Upper lobe of right lung (tissue), 1 donor: ENCODE measurements around the gene TBX19. TPM values are rescaled to one million over a fixed set of nuclear protein-coding genes. Genes with fewer than 3 reads are reported as not detected.

Experiments used
- ATAC-seq: fragments of 200-7000 bp; cut with Tn5 transposase; one replicate; pipeline ENCODE4 v1.9.1; 2020; ENCODE audit warnings: mild to moderate bottlenecking, moderate library complexity
- DNase-seq: peaks from one replicate; pipeline ENCODE4 v3.0.0-alpha.2; 2020
- H3K27ac ChIP-seq: fragments of 200-600 bp; one replicate; pipeline ENCODE4 v1.8.0; 2022
- H3K27me3 ChIP-seq: fragments of 200-600 bp; one replicate; pipeline ENCODE4 v1.8.0; 2022; ENCODE audit warnings: mild to moderate bottlenecking
- H3K36me3 ChIP-seq: fragments of 200-600 bp; one replicate; pipeline ENCODE4 v1.8.0; 2022
- H3K4me1 ChIP-seq: fragments of 200-600 bp; one replicate; pipeline ENCODE4 v1.8.0; 2022
- H3K4me3 ChIP-seq: fragments of 200-600 bp; one replicate; pipeline ENCODE4 v1.8.0; 2022; ENCODE audit warnings: mild to moderate bottlenecking
- H3K9me3 ChIP-seq: fragments of 200-600 bp; one replicate; pipeline ENCODE4 v1.8.0; 2022
- intact Hi-C: fragments of 100-400 bp; cut with DNase I; formaldehyde crosslinking; loops from one replicate; pipeline ENCODE4 v1.11.0; 2022
- total RNA-seq: library from RNA; stranded (reverse); fragmentation: NEBNext Ultra II Directional; extraction: Animal tissue kit (Norgen Biotek cat#: 25700); gene quantifications from one replicate; pipeline ENCODE4 v1.2.1, GENCODE V29; 2021
- TF ChIP-seq, protein P1 (sequence below): fragments of 200-600 bp; IDR thresholded peaks from one replicate; pipeline ENCODE4 v1.8.0; 2022; ENCODE audit warnings: antibody characterized with exemption
- donor health status: DM: no; HTN: yes; CAD: no; lungs with severe emphysema.

Gene TBX19
- total RNA-seq, 1 donor from 2014 or later, result 3.5 TPM

DNA sequence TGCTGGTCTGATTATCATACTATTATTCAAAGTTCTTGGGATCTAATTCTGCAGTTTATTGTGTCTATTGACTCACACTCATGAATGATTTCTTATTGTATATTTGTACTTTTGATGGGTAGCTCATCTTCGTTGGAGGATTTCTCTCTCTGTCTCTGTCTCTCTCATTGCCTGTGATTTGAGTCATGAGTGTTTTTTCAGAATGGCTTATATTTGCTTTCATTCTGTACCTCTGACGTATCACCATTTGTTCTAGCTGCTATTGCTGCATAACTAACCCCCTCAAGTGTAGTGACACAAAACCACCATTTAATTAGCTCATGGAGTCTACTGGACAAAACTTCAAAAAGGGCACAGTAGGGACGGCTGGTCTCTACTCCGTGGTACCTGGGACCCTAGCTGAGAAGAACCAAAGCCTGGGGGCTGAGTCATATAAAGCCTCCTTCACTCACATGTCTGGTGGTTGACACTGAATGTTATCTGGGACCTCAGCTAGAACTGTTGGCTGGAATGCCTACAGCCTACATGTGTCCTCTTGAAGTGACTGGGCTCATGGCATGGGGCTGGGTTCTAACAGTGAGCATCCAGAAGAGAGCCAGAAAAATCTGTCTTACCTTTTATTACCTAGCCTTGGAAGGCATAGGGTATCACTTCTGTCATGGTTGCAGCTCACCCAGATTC is 44.2 kb downstream of the TBX19 start:
- TF ChIP-seq, protein P1, sequence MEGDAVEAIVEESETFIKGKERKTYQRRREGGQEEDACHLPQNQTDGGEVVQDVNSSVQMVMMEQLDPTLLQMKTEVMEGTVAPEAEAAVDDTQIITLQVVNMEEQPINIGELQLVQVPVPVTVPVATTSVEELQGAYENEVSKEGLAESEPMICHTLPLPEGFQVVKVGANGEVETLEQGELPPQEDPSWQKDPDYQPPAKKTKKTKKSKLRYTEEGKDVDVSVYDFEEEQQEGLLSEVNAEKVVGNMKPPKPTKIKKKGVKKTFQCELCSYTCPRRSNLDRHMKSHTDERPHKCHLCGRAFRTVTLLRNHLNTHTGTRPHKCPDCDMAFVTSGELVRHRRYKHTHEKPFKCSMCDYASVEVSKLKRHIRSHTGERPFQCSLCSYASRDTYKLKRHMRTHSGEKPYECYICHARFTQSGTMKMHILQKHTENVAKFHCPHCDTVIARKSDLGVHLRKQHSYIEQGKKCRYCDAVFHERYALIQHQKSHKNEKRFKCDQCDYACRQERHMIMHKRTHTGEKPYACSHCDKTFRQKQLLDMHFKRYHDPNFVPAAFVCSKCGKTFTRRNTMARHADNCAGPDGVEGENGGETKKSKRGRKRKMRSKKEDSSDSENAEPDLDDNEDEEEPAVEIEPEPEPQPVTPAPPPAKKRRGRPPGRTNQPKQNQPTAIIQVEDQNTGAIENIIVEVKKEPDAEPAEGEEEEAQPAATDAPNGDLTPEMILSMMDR, result no peak
- no peaks in the 10 kb centered on the region for H3K9me3 ChIP-seq
- no peaks in the 10 kb centered on the region for H3K4me1 ChIP-seq
- no peak overlapping the region for H3K4me3 ChIP-seq
- intact Hi-C loops, result no loop called here
- no peaks in the 10 kb centered on the region for H3K36me3 ChIP-seq
- no peak overlapping the region for H3K27ac ChIP-seq
- H3K27me3 ChIP-seq, result no peaks in the 10 kb centered on the region
- no peak for ATAC-seq
- DNase-seq, result no peak

DNA sequence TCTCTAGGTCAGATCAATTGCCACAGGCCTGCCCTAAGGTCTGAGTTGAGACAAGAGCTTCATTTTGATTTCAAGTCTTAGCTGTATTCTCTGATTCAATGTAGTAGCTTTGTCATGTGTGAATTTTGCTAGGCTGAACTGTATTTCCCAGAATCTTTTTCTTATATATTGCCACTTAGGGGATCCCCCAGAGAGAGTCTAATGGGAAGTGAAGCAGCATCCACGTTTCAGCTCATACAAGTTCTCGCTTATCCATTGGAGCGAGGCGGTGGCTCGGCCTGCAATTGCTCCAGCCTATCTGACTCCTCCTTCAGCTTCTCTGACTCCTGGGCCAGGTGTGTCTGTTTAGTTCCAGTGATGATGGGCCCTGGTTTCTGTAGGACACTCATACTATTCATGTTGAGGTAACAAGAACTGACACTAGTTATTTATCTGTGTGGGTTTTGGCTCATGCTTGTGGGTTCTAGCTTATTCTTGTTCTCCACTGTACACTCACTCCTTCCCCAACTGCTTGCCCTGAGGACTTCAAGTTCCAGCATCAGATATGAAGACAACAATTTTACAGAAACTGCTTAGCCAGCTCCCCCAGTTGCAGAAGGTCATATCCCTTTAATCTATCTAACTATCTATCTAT is 48.2 kb downstream of the TBX19 start:
- no peaks in the 10 kb centered on the region for H3K36me3 ChIP-seq
- intact Hi-C loops, result no loop called here
- no peak overlapping the region for H3K27ac ChIP-seq
- H3K4me3 ChIP-seq, result no peak overlapping the region
- no peaks in the 10 kb centered on the region for H3K4me1 ChIP-seq
- DNase-seq, result no peak
- H3K9me3 ChIP-seq, result no peaks in the 10 kb centered on the region
- ATAC-seq, result no peak
- TF ChIP-seq, protein P1, result no peak
- H3K27me3 ChIP-seq, result no peaks in the 10 kb centered on the region

DNA sequence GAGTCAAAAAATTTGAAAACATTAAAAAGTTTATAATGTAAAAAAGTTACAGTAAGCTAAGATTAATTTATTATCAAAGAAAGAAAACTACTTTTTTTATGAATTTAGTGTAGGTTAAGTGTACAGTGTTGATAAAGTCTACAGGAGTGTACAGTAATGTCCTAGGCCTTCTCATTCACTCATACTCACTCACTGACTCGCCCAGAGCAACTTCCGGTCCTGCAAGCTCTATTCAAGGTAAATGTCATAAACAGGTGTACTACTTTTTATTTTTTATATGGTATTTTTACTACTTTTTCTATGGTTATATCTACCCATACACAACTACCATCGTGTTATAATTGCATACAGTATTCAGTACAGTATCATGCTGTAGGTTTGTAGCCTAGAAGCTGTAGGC is 49.6 kb downstream of the TBX19 start:
- Histone ChIP-seq H3K9me3 (no peaks in the 10 kb centered on the region), H3K27ac (no peak overlapping the region), H3K4me1 (no peaks in the 10 kb centered on the region), H3K27me3 (no peaks in the 10 kb centered on the region), H3K36me3 (no peaks in the 10 kb centered on the region), H3K4me3 (no peak overlapping the region)
- intact Hi-C loops, result no loop called here
- ATAC-seq (no peak), DNase-seq (no peak)
- TF ChIP-seq, protein P1, result no peak

DNA sequence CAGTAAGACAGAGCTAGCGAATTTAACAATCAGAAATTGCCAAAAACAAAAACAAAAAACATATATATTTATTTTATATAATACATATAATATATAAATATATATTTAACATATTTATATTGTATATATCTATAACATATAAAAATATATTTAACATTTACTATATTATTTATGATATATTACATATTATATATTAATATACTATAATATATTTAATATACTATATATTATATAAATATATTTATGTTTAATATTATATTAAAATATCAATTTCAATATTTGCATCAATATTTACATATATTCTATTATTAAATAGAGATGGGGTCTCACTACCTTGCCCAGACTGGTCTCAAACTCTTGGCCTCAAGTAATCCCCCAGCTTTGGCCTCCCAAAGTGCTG is 50.9 kb downstream of the TBX19 start:
- no peak overlapping the region for H3K4me3 ChIP-seq

DNA sequence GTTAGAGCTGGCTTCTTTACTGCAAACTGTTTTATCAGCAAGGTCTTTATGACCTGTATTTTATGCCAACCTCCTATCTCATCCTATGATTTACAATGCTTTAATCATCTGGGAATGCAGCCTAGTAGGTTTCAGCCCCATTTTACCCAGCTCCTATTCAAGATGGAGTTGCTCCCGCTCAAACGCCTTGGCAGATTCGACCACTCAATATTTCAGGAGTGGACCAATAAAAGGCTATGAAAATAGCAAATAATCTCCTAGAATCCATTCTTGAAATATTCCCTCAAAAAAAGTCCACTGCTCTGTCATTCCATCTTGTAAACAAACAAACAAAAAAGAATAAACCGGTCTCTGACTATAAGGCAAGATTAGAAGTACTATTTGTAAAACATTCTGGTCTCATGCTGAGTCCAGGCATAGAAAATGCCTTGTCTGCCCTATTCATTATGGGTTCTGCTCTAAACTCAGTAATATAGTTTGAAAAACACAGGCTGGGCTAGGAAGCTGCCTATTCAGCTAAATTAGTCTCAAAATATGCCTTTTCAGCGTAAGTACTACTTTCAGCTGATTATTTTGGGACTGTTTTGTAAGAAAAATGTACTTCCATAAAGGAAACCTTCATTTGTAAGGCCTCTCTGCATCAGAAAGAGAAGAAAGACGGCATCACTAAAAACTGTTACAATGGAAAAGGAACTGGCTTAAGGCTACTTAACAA is 53.0 kb downstream of the TBX19 start:
- H3K9me3 ChIP-seq, result no peaks in the 10 kb centered on the region
- no peaks in the 10 kb centered on the region for H3K27me3 ChIP-seq
- H3K4me1 ChIP-seq, result no peaks in the 10 kb centered on the region
- H3K4me3 ChIP-seq, result no peak overlapping the region
- H3K27ac ChIP-seq, result no peak overlapping the region
- DNase-seq, result no peak
- ATAC-seq, result no peak
- TF ChIP-seq, protein P1, result no peak
- intact Hi-C loops, result no loop called here
- H3K36me3 ChIP-seq, result no peaks in the 10 kb centered on the region

More for the DNA sequence above, 50.9 kb downstream of the TBX19 start:
- H3K27ac ChIP-seq, result no peak overlapping the region
- no peaks in the 10 kb centered on the region for H3K9me3 ChIP-seq
- DNase-seq (no peak), ATAC-seq (no peak)
- no peaks in the 10 kb centered on the region for H3K36me3 ChIP-seq
- intact Hi-C loops, result no loop called here
- no peaks in the 10 kb centered on the region for H3K27me3 ChIP-seq
- H3K4me1 ChIP-seq, result no peaks in the 10 kb centered on the region
- TF ChIP-seq, protein P1, result no peak
